Measurements from ENCODE around the gene PSIP1.
A peak's percentile ranks its signal among the peaks of the same experiment; 100 is the strongest.

- TF ChIP-seq CTCF (IDR thresholded peaks at IDR 0.05; ENCODE audit: low read depth, low read length), result no peak
- peak; percentile 93 for TF ChIP-seq POLR2A (IDR thresholded peaks at IDR 0.05; ENCODE audit: extremely low read depth, insufficient read length)
Measured at GRCh38 chr9:15510789-15511575, at the start of gene PSIP1.
